ENCODE results near the gene STAB1.

STAB1 gene

GRCh38 chr3:52552089-52552488 lies 57.0 kb downstream of the STAB1 start:
- TF ChIP-seq CTCF (IDR thresholded peaks at IDR 0.05; ENCODE audit: low read length, missing control alignments) = no peak
- no peak for DNase-seq (ENCODE audit: low read depth)
- no peak overlapping the region for H3K4me3 ChIP-seq (replicated peaks; ENCODE audit: low read depth, low read length)

- no peak for TF ChIP-seq CTCF (IDR thresholded peaks at IDR 0.05; ENCODE audit: low read length, missing control alignments)
- no peak overlapping the region for H3K4me3 ChIP-seq (replicated peaks; ENCODE audit: low read depth, low read length)
- no peak for DNase-seq (ENCODE audit: low read depth)
Measured at GRCh38 chr3:52554026-52554755, 59.1 kb downstream of the STAB1 start.

- no peak for DNase-seq (ENCODE audit: low read depth)
- TF ChIP-seq CTCF (IDR thresholded peaks at IDR 0.05; ENCODE audit: low read length, missing control alignments) = no peak
- no peak overlapping the region for H3K4me3 ChIP-seq (replicated peaks; ENCODE audit: low read depth, low read length)
Measured at GRCh38 chr3:52555056-52555455, 59.9 kb downstream of the STAB1 start.

GRCh38 chr3:52557011-52557960 lies 62.1 kb downstream of the STAB1 start:
- DNase-seq (ENCODE audit: low read depth) = no peak
- no peak overlapping the region for H3K4me3 ChIP-seq (replicated peaks; ENCODE audit: low read depth, low read length)
- TF ChIP-seq CTCF (IDR thresholded peaks at IDR 0.05; ENCODE audit: low read length, missing control alignments) = no peak

- H3K4me3 ChIP-seq (replicated peaks; ENCODE audit: low read depth, low read length) = no peak overlapping the region
- no peak for TF ChIP-seq CTCF (IDR thresholded peaks at IDR 0.05; ENCODE audit: low read length, missing control alignments)
- no peak for DNase-seq (ENCODE audit: low read depth)
Measured at GRCh38 chr3:52558436-52558835, 63.3 kb downstream of the STAB1 start.

- no peak for DNase-seq (ENCODE audit: low read depth)
- TF ChIP-seq CTCF (IDR thresholded peaks at IDR 0.05; ENCODE audit: low read length, missing control alignments) = no peak
Measured at GRCh38 chr3:52561028-52561747, 66.0 kb downstream of the STAB1 start.

More at GRCh38 chr3:52561028-52561747, 66.0 kb downstream of the STAB1 start:
- no peak overlapping the region for H3K4me3 ChIP-seq (replicated peaks; ENCODE audit: low read depth, low read length)

Data from fibroblast of pulmonary artery (primary cell).